SHP77 (cell line): ENCODE results near the gene SYTL2.
"Not testable (repeated sequence)": the region's sequence is repeated elsewhere in the genome, so short reads cannot be mapped to it uniquely, and the experiment has no call there.

ENCODE experiments used
- DNase-seq, 2 experiments: peaks; one replicate each; lab custom pipeline; 2025; lab: John Stamatoyannopoulos, UW

SYTL2 gene

GRCh38 chr11:85685820-85686459 is 125.0 kb downstream of the SYTL2 start, which contains the start of gene CCDC89:
TSS of gene CCDC89 (minus strand) at chr11:85686195. CDS start at chr11:85686130, 65 bp downstream.
- DNase-seq, result peak; percentile 95 to 96

DNA sequence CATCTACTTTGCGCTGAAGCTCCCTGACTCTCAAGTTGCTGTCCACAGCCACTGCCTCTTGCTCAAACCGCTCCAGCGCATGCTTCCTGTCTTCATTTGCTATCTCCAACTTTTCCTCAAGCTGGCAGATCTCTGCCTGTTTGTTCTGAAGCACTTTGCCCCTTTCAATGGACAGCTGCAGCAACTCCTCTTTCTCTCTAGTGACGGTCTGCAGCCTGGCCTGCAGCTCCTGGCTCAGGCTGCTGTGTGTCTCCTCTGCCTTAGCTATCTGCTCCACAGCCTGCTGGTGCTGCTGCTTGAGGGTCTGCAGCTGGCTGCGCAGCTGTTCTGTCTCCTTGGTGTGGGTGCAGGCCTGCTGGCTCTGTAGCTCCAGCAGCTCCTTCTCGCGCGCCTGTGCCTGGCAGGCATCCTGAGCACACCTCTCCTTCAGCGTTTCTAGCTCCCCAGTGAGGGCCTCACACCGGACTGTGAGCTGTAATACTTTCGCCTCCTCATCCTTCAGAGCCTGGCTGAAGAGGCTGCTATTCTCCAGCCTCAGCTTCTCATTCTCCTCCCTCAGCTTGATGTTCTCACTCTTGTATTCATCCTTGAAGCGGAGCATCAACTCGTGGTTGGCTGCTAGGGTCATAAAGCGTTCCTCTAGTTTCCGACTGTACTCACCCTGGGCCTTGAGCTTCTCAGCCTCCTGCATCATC is 125.7 kb downstream of the SYTL2 start:
- peak; percentile 52 to 70 for DNase-seq

- DNase-seq, result peak; percentile 78 to 82
Measured at GRCh38 chr11:85682330-85683305, 128.3 kb downstream of the SYTL2 start.

GRCh38 chr11:85680897-85681296 is 130.0 kb downstream of the SYTL2 start:
- no peak for DNase-seq

- no peak for DNase-seq
Measured at GRCh38 chr11:85679576-85679975, 131.4 kb downstream of the SYTL2 start.

GRCh38 chr11:85673393-85673792 is 137.5 kb downstream of the SYTL2 start:
- DNase-seq, result no peak

DNA sequence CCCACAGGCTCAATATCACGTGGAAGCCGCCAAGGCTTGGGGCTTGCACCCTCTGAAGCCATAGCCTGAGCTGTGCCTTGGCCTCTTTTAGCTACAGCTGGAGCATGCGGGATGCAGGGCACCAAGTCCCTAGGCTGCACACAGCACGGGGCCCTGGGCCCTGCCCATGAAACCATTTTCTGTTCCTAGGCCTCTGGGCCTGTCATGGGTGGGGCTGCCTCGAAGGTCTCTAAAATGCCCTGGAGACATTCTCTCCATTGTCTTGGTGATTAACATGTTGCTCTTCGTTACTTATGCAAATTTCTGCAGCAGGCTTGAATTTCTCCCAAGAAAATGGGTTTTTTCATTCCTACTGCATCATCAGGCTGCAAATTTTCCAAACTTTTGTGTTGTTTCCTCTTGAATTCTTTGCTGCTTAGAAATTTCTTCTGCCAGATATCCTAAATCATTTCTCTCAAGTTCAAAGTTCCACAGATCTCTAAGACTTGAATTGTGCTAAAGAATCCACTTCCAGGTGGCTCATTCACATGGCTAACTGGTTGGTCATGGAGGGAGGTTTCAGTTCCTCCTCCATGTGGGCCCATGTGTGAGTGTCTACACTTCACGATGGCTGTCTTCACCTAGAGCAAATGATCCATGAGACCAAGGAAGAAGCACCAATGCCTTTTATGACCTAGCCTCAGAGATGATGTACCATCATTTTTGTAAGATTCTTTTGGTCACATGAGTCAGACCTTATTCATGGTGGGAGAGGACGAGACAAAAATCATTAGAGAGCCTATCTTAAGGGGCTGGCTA is 138.6 kb downstream of the SYTL2 start:
- DNase-seq, result no peak

- DNase-seq, result not testable (repeated sequence)
Measured at GRCh38 chr11:85670949-85671663, 139.8 kb downstream of the SYTL2 start.

GRCh38 chr11:85668157-85668556 is 142.8 kb downstream of the SYTL2 start:
- DNase-seq, result no peak

- no peak for DNase-seq
Measured at GRCh38 chr11:85666687-85667086, 144.3 kb downstream of the SYTL2 start.

GRCh38 chr11:85665733-85666132 is 145.2 kb downstream of the SYTL2 start:
- peak in 1 of 2 experiments; percentile 22 for DNase-seq

DNA sequence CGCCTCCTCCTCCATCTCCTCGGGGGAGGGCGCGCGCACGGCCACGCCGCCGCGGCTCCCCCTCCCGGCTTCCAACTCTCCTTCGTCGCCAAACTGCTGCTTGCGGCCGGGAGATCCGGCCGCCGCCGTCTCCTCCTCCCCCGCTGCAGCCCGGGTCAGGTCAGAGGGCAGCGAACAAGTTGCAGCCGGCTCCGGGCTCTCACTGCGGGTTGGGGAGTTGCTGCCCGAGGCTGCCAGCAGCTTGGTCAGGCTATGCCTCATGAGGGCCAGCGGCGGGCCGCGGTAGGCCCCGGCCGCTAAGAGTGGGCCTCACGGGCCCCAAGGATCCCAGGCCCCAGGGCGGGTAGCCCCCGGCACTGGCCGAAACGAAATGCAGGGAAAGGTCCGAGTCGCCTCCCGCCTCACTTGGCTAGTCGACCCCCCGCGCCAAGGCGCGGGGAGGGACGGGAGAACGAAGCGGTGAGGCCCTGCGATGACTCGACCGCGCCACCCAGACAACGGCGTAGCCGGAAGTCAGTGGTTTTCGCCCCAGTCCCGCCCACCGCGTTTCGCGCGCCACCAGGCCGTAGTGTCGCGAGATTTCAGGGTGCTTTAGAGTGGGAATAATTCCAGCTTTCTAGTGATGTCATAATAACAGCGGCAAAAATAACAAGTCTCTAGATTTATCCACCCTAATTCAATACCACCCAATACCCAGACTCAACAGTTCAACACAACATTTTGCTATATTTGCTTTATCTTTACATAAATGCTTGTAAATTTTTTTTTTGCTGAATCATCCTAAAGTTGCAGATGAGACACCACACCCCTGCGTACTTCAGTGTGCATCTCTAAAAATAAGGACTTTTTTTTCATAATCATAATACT is 146.1 kb downstream of the SYTL2 start, which contains the start of gene CREBZF:
Gene CREBZF (minus strand): TSS at position 515 of the 867 bp plus-strand sequence. CDS start 254 bp downstream, at position 261.
- DNase-seq, result peak; percentile 89 to 90

DNA sequence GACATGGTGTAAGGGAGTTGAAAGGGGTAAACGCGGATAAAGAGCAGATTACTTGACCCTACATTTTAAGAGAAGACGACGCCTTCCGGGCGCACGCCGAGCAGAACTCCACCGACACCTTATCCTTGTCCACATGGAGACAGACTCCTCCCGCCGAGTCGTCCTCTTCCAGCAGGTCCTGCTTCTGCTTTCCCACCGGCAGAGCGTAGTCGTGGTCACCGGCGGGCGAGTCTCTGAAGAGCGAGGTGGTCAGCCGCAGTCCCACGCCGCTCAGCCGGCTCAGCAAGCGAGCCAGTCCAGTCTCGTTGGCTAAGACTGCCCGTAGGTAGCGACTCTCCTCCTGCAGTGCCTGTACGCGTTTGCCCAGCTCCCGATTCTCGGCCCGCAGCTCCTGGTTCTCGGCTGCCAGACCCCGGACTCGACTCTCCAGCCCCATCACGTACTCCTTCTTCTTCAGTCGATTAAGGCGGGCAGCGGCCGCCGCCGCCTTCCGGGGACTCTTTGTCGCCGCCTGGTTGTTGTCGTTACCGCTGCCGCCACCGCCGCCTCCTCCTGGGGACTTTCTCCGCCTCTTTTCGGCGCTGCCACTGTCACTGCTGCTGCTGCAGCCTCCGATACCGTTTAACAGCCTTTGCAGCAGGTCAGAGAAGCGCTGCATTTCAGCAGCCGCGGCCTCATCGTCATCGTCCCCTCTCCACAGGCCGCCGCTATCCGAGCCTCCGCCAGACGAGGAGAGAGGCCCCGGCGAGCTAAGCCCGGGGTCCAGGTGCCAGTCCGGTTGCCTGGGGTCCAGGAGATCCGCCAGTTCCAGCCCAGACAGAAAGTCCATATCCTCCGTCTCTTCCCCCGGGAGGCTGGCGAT is 147.0 kb downstream of the SYTL2 start:
- DNase-seq, result peak; percentile 28 to 57

GRCh38 chr11:85663080-85663752 is 147.7 kb downstream of the SYTL2 start:
- no peak for DNase-seq

DNA sequence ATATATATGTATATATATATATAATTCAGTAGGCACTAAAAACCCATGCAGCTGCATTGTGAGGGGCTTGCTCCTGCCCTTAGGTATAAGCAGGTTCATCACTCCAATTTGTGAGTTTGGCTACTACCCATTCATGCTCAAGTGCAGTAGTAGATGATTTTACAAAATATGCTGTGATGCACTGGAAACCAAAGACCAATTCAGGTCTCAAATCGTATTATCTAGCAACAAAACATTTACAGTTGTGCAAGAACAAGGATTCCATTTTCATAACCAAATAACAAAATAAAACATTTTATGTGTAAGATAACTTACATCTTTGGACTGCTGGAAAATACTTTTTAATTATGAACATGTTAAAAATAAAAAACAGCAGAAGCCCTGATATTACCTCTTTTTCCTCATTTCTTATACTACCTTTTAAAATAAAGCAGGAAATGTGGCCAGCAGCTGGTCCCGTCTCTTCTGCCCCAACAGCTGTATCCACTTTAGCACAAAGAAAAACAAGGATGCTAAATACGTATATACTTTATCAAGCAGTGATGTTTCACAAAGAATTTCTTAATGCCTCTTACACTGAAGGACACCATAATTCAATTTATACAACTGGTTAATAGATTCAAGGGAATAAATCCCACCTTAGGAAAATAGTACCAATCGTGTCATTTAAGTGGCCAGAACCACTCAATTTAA is 148.8 kb downstream of the SYTL2 start:
- DNase-seq, result no peak

DNA sequence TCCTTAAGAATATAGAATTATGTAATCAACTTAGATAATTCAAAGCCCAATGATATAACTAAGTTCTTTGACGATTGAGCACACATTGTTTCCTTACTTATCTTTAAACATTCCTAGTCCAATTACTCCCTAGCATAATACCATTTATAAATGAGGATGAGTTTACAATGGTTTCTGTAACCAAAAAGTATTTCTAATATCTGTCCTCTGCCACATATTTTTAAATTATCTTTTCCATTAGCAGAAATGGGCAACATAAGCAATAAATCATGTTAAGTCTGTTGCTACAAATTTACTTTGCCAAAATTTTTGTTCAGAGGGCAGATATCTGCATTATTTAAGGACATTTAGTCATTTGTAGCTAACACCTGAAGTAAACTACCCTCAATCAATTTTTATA is 152.8 kb downstream of the SYTL2 start:
- no peak for DNase-seq

DNA sequence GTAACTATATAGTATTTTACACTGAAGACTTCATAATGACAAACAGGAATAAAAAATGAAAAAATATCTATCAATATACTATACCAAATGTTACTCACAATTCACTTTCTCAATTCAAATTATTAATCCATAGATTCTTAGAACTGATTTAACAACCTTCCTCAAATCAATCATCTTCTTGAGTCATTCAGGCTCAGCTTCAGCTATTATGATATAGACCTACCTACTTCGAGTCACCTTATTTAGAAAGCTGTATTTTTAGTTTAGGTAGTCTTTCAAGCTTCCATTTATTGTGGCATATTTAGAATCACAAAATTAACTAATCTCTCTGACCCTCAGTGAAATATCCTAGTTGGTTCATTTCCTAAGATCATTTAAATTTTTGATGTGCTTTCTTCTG is 154.2 kb downstream of the SYTL2 start:
- no peak for DNase-seq

GRCh38 chr11:85654343-85654742 is 156.6 kb downstream of the SYTL2 start:
- DNase-seq, result not testable (repeated sequence)
